Measurements from ENCODE around the gene ATP1A1. TPM values are rescaled to one million over a fixed set of nuclear protein-coding genes. Genes with fewer than 3 reads are reported as not detected.

ATP1A1 gene
- total and polyA plus RNA-seq, 4 donors: 70.6 to 223 (median 199) TPM

DNA sequence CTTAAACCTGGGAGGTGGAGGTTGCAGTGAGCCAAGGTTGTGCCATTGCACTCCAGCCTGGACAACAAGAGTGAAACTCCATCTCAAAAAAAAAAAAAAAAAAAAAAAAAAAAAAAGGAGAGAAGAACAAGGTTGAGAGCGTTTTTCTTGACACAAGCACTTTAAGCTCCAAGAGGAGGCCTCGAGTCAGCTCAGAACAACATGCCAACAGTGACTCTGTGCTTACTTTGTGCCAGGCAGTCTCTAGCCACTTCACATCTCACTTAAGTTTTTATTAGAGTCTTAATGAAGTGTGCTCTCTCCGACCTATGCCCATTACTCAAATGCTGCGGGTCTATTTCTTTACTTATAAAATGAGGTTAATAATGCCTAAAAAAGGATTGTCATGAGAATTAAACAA lies 13.0 kb downstream of the ATP1A1 start:
- no peak for DNase-seq (ENCODE audit: low read depth in 4 of 6, low spot score in 6 of 6)
- no peaks in the 10 kb centered on the region for H3K27me3 ChIP-seq (ENCODE audit: control insufficient read depth, insufficient read depth, low read length)
- no peaks in the 10 kb centered on the region for H3K4me1 ChIP-seq (ENCODE audit: control insufficient read depth, insufficient read depth, low read length)
- no peak overlapping the region for H3K4me3 ChIP-seq (ENCODE audit: low read depth, low read length)
- no peak overlapping the region for H3K27ac ChIP-seq (ENCODE audit: low read depth, low read length)
- H3K36me3 ChIP-seq (ENCODE audit: control insufficient read depth, insufficient read depth, low read length): peaks cover 35% of the 10 kb centered on the region
- no peaks in the 10 kb centered on the region for H3K9me3 ChIP-seq (ENCODE audit: control insufficient read depth, insufficient read depth, low read length)
- no CpG with 5 or more reads among the region's 4 CpGs for WGBS (ENCODE audit: insufficient coverage)

DNA sequence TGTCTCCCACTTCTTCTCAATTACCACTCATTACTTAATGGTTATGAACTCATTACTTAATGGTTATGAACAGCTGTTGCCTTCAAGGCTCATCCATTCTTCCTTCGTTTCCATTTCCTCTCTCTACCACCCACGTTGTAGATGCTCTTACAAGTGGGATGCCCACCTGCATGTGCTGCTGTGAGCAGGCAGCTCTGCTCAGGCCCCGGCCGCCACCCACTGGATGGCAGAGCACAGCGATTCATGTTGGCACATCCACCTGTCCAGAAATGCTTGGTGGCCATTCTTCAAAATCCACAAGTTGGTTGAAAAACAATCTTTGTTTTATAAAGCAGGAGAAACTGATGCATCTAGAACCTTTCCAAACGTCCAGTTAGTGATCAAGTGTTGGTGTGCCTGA lies 14.5 kb downstream of the ATP1A1 start:
- WGBS (ENCODE audit: insufficient coverage): 90% methylated on average over 5 of the region's 6 CpGs
- DNase-seq (ENCODE audit: low read depth in 4 of 6, low spot score in 6 of 6): no peak
- Histone ChIP-seq H3K9me3 (ENCODE audit: control insufficient read depth, insufficient read depth, low read length) (no peaks in the 10 kb centered on the region), H3K4me1 (ENCODE audit: control insufficient read depth, insufficient read depth, low read length) (no peaks in the 10 kb centered on the region), H3K27me3 (ENCODE audit: control insufficient read depth, insufficient read depth, low read length) (no peaks in the 10 kb centered on the region), H3K4me3 (ENCODE audit: low read depth, low read length) (no peak overlapping the region), H3K27ac (ENCODE audit: low read depth, low read length) (no peak overlapping the region), H3K36me3 (ENCODE audit: control insufficient read depth, insufficient read depth, low read length) (peaks cover 41% of the 10 kb centered on the region)

DNA sequence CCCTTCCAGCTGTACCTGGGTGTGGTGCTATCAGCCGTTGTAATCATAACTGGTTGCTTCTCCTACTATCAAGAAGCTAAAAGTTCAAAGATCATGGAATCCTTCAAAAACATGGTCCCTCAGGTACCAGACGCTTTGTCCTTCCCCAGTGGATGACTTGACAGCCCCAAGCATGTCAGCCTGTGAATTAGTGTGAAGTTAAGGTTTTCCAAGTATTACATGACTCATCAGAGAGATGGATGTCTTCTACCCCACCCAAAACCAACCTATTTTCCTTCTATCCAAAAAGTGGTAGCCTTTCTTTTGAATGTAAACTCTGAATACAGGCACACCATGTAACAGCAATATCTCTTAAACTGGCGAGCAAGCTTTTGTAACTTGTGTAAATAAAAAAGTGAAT lies 15.1 kb downstream of the ATP1A1 start:
- no peak for DNase-seq (ENCODE audit: low read depth in 4 of 6, low spot score in 6 of 6)
- peaks cover 41% of the 10 kb centered on the region for H3K36me3 ChIP-seq (ENCODE audit: control insufficient read depth, insufficient read depth, low read length)
- H3K9me3 ChIP-seq (ENCODE audit: control insufficient read depth, insufficient read depth, low read length): no peaks in the 10 kb centered on the region
- H3K27ac ChIP-seq (ENCODE audit: low read depth, low read length): no peak overlapping the region
- H3K4me3 ChIP-seq (ENCODE audit: low read depth, low read length): no peak overlapping the region
- no peaks in the 10 kb centered on the region for H3K27me3 ChIP-seq (ENCODE audit: control insufficient read depth, insufficient read depth, low read length)
- no peaks in the 10 kb centered on the region for H3K4me1 ChIP-seq (ENCODE audit: control insufficient read depth, insufficient read depth, low read length)
- no CpG with 5 or more reads among the region's 3 CpGs for WGBS (ENCODE audit: insufficient coverage)

DNA sequence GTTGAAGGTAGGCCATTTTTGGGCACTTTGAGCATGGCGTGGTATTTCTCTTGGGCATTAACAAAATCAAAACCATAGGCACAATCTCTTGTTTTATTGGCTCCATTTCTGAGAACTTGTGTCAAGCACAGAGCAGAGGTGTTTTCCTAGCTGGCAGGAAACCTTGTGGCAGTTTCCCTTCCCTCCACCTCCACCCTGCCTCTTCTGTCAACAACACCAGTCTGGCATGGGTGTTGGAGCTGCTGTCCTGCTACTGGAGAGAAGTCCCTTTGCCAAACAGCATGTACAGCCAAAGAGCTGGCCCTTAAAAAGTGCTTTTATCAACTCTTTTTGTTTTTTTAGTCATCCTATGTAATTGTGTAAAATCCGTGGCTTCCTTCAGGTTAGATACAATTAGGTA lies 16.0 kb downstream of the ATP1A1 start:
- H3K27me3 ChIP-seq (ENCODE audit: control insufficient read depth, insufficient read depth, low read length): no peaks in the 10 kb centered on the region
- H3K27ac ChIP-seq (ENCODE audit: low read depth, low read length): no peak overlapping the region
- DNase-seq (ENCODE audit: low read depth in 4 of 6, low spot score in 6 of 6): no peak
- no peaks in the 10 kb centered on the region for H3K4me1 ChIP-seq (ENCODE audit: control insufficient read depth, insufficient read depth, low read length)
- 100% methylated on average over 1 of the region's 2 CpGs for WGBS (ENCODE audit: insufficient coverage)
- no peaks in the 10 kb centered on the region for H3K9me3 ChIP-seq (ENCODE audit: control insufficient read depth, insufficient read depth, low read length)
- peaks cover 46% of the 10 kb centered on the region for H3K36me3 ChIP-seq (ENCODE audit: control insufficient read depth, insufficient read depth, low read length)
- H3K4me3 ChIP-seq (ENCODE audit: low read depth, low read length): no peak overlapping the region

DNA sequence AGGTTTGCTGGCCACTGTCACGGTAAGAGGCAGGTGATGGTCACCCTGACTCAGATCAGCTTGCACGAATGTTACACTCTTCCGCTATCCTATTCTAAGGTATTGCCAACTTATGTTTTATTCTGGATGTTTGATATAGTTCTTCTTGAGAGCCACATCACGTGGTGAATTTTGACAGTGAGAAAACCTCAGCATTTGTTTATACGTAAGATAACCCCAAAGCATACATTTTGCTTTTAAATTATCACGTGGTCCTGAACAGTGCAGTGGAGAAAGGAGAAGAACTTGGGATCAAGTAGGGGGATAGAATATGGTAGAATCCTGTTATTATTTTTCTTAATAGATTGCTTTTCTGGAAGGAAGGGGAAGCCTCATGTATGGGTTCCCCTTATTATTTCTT lies 16.6 kb downstream of the ATP1A1 start:
- WGBS (ENCODE audit: insufficient coverage): 80% methylated on average over 1 of the region's 6 CpGs
- no peak overlapping the region for H3K27ac ChIP-seq (ENCODE audit: low read depth, low read length)
- H3K36me3 ChIP-seq (ENCODE audit: control insufficient read depth, insufficient read depth, low read length): peaks cover 46% of the 10 kb centered on the region
- H3K27me3 ChIP-seq (ENCODE audit: control insufficient read depth, insufficient read depth, low read length): no peaks in the 10 kb centered on the region
- no peaks in the 10 kb centered on the region for H3K4me1 ChIP-seq (ENCODE audit: control insufficient read depth, insufficient read depth, low read length)
- H3K9me3 ChIP-seq (ENCODE audit: control insufficient read depth, insufficient read depth, low read length): no peaks in the 10 kb centered on the region
- no peak for DNase-seq (ENCODE audit: low read depth in 4 of 6, low spot score in 6 of 6)
- H3K4me3 ChIP-seq (ENCODE audit: low read depth, low read length): no peak overlapping the region

DNA sequence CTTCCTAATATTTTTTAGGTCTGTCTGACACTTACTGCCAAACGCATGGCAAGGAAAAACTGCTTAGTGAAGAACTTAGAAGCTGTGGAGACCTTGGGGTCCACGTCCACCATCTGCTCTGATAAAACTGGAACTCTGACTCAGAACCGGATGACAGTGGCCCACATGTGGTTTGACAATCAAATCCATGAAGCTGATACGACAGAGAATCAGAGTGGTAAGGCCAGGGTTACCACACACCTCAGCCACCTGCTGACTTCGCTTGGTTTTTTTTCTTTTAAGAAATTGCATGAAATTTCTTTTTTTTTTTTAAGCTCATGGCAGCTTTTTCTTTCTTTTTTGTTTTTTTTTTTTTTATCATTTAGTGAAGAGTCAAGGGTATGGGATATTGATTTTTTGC lies 17.2 kb downstream of the ATP1A1 start:
- no peak for DNase-seq (ENCODE audit: low read depth in 4 of 6, low spot score in 6 of 6)
- WGBS (ENCODE audit: insufficient coverage): 98% methylated on average over 4 of the region's 5 CpGs
- Histone ChIP-seq H3K9me3 (ENCODE audit: control insufficient read depth, insufficient read depth, low read length) (no peaks in the 10 kb centered on the region), H3K27me3 (ENCODE audit: control insufficient read depth, insufficient read depth, low read length) (no peaks in the 10 kb centered on the region), H3K4me3 (ENCODE audit: low read depth, low read length) (no peak overlapping the region), H3K27ac (ENCODE audit: low read depth, low read length) (no peak overlapping the region), H3K4me1 (ENCODE audit: control insufficient read depth, insufficient read depth, low read length) (no peaks in the 10 kb centered on the region), H3K36me3 (ENCODE audit: control insufficient read depth, insufficient read depth, low read length) (peaks cover 50% of the 10 kb centered on the region)

DNA sequence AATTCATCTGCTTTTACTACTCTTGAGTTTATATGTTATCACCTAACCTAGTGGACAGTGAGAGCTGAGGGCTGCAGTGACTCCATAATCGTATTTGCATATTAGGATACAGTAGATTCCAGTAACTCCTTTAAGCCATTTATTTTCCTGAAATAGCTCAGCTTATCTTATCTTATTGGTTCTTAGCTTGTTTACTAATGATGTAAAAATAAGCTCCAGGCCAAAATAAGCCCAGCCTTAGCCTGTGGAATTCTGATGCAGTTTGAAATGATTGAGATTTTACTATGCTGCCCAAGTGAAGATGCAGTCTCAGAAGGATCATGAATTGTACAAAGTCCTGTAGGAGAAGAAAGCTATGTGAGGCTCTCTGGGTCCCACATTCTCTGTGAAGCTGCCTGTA lies 18.1 kb downstream of the ATP1A1 start:
- Histone ChIP-seq H3K36me3 (ENCODE audit: control insufficient read depth, insufficient read depth, low read length) (peaks cover 50% of the 10 kb centered on the region), H3K27me3 (ENCODE audit: control insufficient read depth, insufficient read depth, low read length) (no peaks in the 10 kb centered on the region), H3K4me3 (ENCODE audit: low read depth, low read length) (no peak overlapping the region), H3K4me1 (ENCODE audit: control insufficient read depth, insufficient read depth, low read length) (no peaks in the 10 kb centered on the region), H3K9me3 (ENCODE audit: control insufficient read depth, insufficient read depth, low read length) (no peaks in the 10 kb centered on the region), H3K27ac (ENCODE audit: low read depth, low read length) (no peak overlapping the region)
- WGBS (ENCODE audit: insufficient coverage): no CpG with 5 or more reads among the region's 1 CpG
- DNase-seq (ENCODE audit: low read depth in 4 of 6, low spot score in 6 of 6): no peak

DNA sequence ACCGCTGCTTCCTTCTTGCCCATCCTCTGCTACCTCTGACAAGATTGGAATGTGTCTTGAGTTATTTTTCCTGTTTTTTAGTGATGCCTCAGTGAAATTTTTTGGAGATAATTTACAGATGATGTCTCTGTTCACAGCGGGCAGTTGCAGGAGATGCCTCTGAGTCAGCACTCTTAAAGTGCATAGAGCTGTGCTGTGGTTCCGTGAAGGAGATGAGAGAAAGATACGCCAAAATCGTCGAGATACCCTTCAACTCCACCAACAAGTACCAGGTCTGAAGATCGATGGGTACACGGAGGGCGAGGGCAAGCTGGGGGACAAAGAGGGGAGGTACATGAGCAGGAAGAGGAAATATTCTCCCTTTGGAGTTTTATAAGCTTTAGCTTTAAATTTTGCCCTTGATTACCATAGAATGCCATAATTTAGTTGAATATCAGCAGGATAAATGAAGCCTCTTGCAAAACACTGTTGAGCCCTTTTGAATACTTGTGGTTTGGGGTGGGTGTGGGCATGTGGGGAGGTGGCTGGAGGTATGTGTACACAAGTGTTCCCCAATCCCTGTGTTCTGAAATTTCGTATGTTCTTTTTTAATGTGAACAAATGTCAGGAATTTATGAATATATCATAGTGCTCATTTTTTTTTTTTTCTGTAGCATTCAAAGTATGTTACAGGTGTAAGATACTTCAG lies 19.8 kb downstream of the ATP1A1 start:
- WGBS (ENCODE audit: insufficient coverage): 100% methylated on average over 1 of the region's 10 CpGs
- no peak overlapping the region for H3K27ac ChIP-seq (ENCODE audit: low read depth, low read length)
- H3K36me3 ChIP-seq (ENCODE audit: control insufficient read depth, insufficient read depth, low read length): peaks cover 53% of the 10 kb centered on the region
- H3K27me3 ChIP-seq (ENCODE audit: control insufficient read depth, insufficient read depth, low read length): no peaks in the 10 kb centered on the region
- H3K4me1 ChIP-seq (ENCODE audit: control insufficient read depth, insufficient read depth, low read length): no peaks in the 10 kb centered on the region
- no peaks in the 10 kb centered on the region for H3K9me3 ChIP-seq (ENCODE audit: control insufficient read depth, insufficient read depth, low read length)
- H3K4me3 ChIP-seq (ENCODE audit: low read depth, low read length): no peak overlapping the region
- DNase-seq (ENCODE audit: low read depth in 4 of 6, low spot score in 6 of 6): no peak

DNA sequence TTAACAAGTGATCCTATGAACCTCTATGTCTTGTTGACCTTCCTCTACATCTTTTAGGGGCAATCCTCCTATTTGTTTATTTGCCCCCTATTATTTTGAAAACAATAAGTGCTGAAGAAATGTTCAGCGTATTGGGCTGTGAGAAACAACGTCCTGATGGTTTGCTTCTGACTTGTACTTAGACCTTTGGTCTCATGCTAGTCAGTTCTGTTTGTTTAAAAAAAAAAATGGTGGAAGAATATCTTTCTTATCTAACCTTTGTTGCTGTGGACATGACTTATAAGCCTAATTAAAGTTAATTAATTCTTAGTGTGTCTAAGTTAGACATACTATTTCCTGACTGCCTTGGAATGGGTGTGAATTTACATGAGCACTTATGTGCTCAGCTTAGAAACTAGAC lies 20.7 kb downstream of the ATP1A1 start:
- WGBS (ENCODE audit: insufficient coverage): no CpG with 5 or more reads among the region's 2 CpGs
- no peak for DNase-seq (ENCODE audit: low read depth in 4 of 6, low spot score in 6 of 6)
- H3K36me3 ChIP-seq (ENCODE audit: control insufficient read depth, insufficient read depth, low read length): peaks cover 56% of the 10 kb centered on the region
- no peak overlapping the region for H3K4me3 ChIP-seq (ENCODE audit: low read depth, low read length)
- H3K27me3 ChIP-seq (ENCODE audit: control insufficient read depth, insufficient read depth, low read length): no peaks in the 10 kb centered on the region
- H3K4me1 ChIP-seq (ENCODE audit: control insufficient read depth, insufficient read depth, low read length): no peaks in the 10 kb centered on the region
- no peaks in the 10 kb centered on the region for H3K9me3 ChIP-seq (ENCODE audit: control insufficient read depth, insufficient read depth, low read length)
- no peak overlapping the region for H3K27ac ChIP-seq (ENCODE audit: low read depth, low read length)

DNA sequence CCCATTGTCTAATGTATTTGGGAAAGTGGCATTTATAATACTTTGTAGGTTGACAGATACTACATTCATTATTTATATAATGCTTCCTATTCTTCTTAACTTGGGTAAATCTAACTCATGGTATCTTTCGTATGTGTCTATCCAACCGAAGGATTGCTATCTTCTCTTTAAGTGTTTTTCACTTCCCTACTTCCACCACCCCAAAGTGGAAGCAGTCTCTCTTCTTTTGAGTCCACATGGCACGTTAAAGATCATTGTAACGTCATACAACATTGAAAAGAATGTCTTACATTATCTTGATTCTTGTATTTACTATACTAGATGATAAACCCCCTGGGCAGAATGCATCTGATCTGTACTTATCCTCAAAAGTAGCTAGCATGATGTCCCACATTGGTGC lies 21.2 kb downstream of the ATP1A1 start:
- peaks cover 56% of the 10 kb centered on the region for H3K36me3 ChIP-seq (ENCODE audit: control insufficient read depth, insufficient read depth, low read length)
- no peaks in the 10 kb centered on the region for H3K4me1 ChIP-seq (ENCODE audit: control insufficient read depth, insufficient read depth, low read length)
- H3K9me3 ChIP-seq (ENCODE audit: control insufficient read depth, insufficient read depth, low read length): no peaks in the 10 kb centered on the region
- no peak overlapping the region for H3K4me3 ChIP-seq (ENCODE audit: low read depth, low read length)
- 100% methylated on average over 2 of the region's 4 CpGs for WGBS (ENCODE audit: insufficient coverage)
- DNase-seq (ENCODE audit: low read depth in 4 of 6, low spot score in 6 of 6): no peak
- H3K27me3 ChIP-seq (ENCODE audit: control insufficient read depth, insufficient read depth, low read length): no peaks in the 10 kb centered on the region
- no peak overlapping the region for H3K27ac ChIP-seq (ENCODE audit: low read depth, low read length)
